KMS-11 (cell line): ENCODE measurements around the gene MBLAC2.

Experiments
- H2AFZ ChIP-seq: fragments of 200-600 bp; sonication (generic); 2 replicates; pipeline ENCODE4 v1.6.1; 2016; ENCODE audit warnings: antibody characterized with exemption, mixed run types, low read depth
- H3K27ac ChIP-seq: fragments of 200-600 bp; sonication (generic); 2 replicates; pipeline ENCODE4 v1.6.1; 2016; ENCODE audit warnings: mild to moderate bottlenecking, mixed run types
- H3K27me3 ChIP-seq: fragments of 200-600 bp; sonication (generic); 2 replicates; pipeline ENCODE4 v1.6.1; 2017; ENCODE audit warnings: mild to moderate bottlenecking, low read depth, mixed run types, moderate library complexity; ENCODE audit not compliant: insufficient read depth
- H3K36me3 ChIP-seq: fragments of 200-600 bp; sonication (generic); 2 replicates; pipeline ENCODE4 v1.6.1; 2017; ENCODE audit warnings: mild to moderate bottlenecking, mixed run types; ENCODE audit not compliant: insufficient read depth
- H3K4me1 ChIP-seq: fragments of 200-600 bp; sonication (generic); 2 replicates; pipeline ENCODE4 v1.6.1; 2016; ENCODE audit warnings: mild to moderate bottlenecking, low read depth, mixed run types; ENCODE audit not compliant: poor library complexity, severe bottlenecking
- H3K4me2 ChIP-seq: fragments of 200-600 bp; sonication (generic); 2 replicates; pipeline ENCODE4 v1.7.0; 2016; ENCODE audit warnings: mild to moderate bottlenecking, mixed run types
- H3K4me3 ChIP-seq: fragments of 200-600 bp; sonication (generic); IDR thresholded peaks from 2 replicates; pipeline ENCODE4 v1.6.1; 2017; ENCODE audit warnings: low read depth, low read length, mixed read lengths; ENCODE audit not compliant: insufficient read depth
- H3K79me2 ChIP-seq: fragments of 200-600 bp; sonication (generic); 2 replicates; pipeline ENCODE4 v1.6.1; 2016; ENCODE audit warnings: low read depth, mixed run types; ENCODE audit not compliant: insufficient read depth
- H3K9ac ChIP-seq: fragments of 200-600 bp; sonication (generic); 2 replicates; pipeline ENCODE4 v1.6.1; 2016; ENCODE audit warnings: mild to moderate bottlenecking, mixed run types
- H4K20me1 ChIP-seq: fragments of 200-600 bp; sonication (generic); 2 replicates; pipeline ENCODE4 v1.6.1; 2016; ENCODE audit warnings: mild to moderate bottlenecking, mixed run types; ENCODE audit not compliant: insufficient read depth
- TF ChIP-seq, protein P1 (sequence below): fragments of 200-600 bp; sonication (generic); conservative IDR thresholded peaks from 2 replicates; pipeline ENCODE4 v1.6.1; 2017; ENCODE audit warnings: low read depth, mild to moderate bottlenecking, antibody characterized with exemption, low read length, moderate library complexity, mixed read lengths

Gene MBLAC2

DNA sequence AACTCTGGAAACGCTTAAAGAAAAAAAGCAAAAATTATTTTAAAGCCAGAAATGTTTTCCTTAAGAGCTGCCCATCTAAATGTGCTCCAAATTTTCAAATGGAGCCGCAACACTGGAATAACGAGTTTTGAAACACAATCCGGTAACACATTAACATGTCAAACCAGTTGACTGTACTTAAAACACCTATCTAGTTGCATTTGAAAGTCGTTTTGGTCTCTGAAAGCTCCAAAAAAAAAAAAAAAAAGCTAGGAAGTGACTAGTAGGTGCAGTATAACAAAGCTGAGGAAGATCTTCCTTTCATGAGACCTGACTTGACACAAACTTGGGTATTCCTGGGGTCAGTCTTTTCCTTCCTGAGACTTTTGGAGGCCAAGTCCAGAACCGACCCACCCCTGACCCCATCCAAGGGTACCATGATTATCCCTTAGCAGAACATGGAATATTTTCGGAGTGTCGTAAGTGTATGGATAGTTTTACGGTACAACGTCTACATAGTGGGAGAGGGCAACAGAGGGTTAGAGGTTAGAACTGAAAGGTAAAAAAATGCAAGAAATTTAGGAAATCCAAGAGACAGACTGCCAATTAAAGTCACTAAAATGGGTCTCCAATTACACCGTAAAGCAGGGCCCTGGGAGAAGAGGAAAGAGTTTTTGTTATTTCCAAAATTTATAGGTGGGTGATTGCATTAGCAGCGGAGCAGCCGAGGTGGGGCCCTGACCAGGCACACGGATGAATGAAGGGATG lies 65.8 kb downstream of the MBLAC2 start:
- H3K4me1 ChIP-seq = peaks cover 24% of the 10 kb centered on the region
- peaks cover 14% of the 10 kb centered on the region; the same call in 1 of the 2 replicates for H3K79me2 ChIP-seq
- no peaks in the 10 kb centered on the region for H3K27me3 ChIP-seq
- H3K4me2 ChIP-seq = peak overlapping the region; percentile 67
- H3K4me3 ChIP-seq = peak overlapping the region; percentile 27
- TF ChIP-seq, protein P1, sequence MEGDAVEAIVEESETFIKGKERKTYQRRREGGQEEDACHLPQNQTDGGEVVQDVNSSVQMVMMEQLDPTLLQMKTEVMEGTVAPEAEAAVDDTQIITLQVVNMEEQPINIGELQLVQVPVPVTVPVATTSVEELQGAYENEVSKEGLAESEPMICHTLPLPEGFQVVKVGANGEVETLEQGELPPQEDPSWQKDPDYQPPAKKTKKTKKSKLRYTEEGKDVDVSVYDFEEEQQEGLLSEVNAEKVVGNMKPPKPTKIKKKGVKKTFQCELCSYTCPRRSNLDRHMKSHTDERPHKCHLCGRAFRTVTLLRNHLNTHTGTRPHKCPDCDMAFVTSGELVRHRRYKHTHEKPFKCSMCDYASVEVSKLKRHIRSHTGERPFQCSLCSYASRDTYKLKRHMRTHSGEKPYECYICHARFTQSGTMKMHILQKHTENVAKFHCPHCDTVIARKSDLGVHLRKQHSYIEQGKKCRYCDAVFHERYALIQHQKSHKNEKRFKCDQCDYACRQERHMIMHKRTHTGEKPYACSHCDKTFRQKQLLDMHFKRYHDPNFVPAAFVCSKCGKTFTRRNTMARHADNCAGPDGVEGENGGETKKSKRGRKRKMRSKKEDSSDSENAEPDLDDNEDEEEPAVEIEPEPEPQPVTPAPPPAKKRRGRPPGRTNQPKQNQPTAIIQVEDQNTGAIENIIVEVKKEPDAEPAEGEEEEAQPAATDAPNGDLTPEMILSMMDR = no peak
- peak overlapping the region; percentile 92 for H3K27ac ChIP-seq
- H4K20me1 ChIP-seq = no peaks in the 10 kb centered on the region
- peak overlapping the region; percentile 94 for H3K9ac ChIP-seq
- H2AFZ ChIP-seq = peak overlapping the region; percentile 57
- H3K36me3 ChIP-seq = no peaks in the 10 kb centered on the region
